Loucy (cell line): ENCODE data around the gene NDUFS5.

Source experiments
- H2AFZ ChIP-seq: fragments of 200-600 bp; sonication (generic); 2 replicates; pipeline ENCODE4 v1.6.0; 2016; ENCODE audit warnings: antibody characterized with exemption, mild to moderate bottlenecking, low read length, moderate library complexity
- H3F3A ChIP-seq: fragments of 200-600 bp; 2 replicates; pipeline ENCODE4 v1.6.0; 2016; ENCODE audit warnings: antibody characterized with exemption, low read depth, mild to moderate bottlenecking
- H3K27me3 ChIP-seq: fragments of 200-600 bp; sonication (generic); 2 replicates; pipeline ENCODE4 v1.6.1; 2014; ENCODE audit warnings: low read length, mild to moderate bottlenecking; ENCODE audit not compliant: insufficient read depth, poor library complexity, severe bottlenecking
- H3K36me3 ChIP-seq: fragments of 200-600 bp; sonication (generic); 2 replicates; pipeline ENCODE4 v1.6.1; 2016; ENCODE audit warnings: low read length; ENCODE audit not compliant: insufficient read depth
- H3K4me1 ChIP-seq: fragments of 200-600 bp; sonication (generic); 2 replicates; pipeline ENCODE4 v1.5.1; 2014; ENCODE audit warnings: low read length, mild to moderate bottlenecking; ENCODE audit not compliant: insufficient read depth, poor library complexity, severe bottlenecking
- H3K4me2 ChIP-seq: fragments of 200-600 bp; sonication (generic); 2 replicates; pipeline ENCODE4 v1.6.0; 2014; ENCODE audit warnings: antibody characterized with exemption, low read length, low read depth, mild to moderate bottlenecking; ENCODE audit not compliant: poor library complexity, severe bottlenecking
- H3K4me3 ChIP-seq: fragments of 200-600 bp; sonication (generic); 2 replicates; pipeline ENCODE4 v1.5.1; 2014; ENCODE audit warnings: low read length, mild to moderate bottlenecking, mixed read lengths; ENCODE audit not compliant: poor library complexity, severe bottlenecking
- H3K79me2 ChIP-seq: fragments of 200-600 bp; sonication (generic); 2 replicates; pipeline ENCODE4 v1.6.1; 2014; ENCODE audit warnings: low read length; ENCODE audit not compliant: insufficient read depth
- H3K9ac ChIP-seq: fragments of 200-600 bp; sonication (generic); 2 replicates; pipeline ENCODE4 v1.6.0; 2014; ENCODE audit warnings: mild to moderate bottlenecking, low read depth, low read length, moderate library complexity; ENCODE audit not compliant: poor library complexity, severe bottlenecking
- H3K9me2 ChIP-seq: fragments of 200-600 bp; sonication (generic); replicated peaks from 2 replicates; pipeline ENCODE4 v1.6.1; 2016; ENCODE audit warnings: low read depth, low read length, mixed read lengths
- H3K9me3 ChIP-seq: fragments of 200-600 bp; sonication (generic); 2 replicates; pipeline ENCODE4 v1.6.1; 2014; ENCODE audit warnings: mild to moderate bottlenecking, antibody characterized with exemption, low read length, low read depth; ENCODE audit not compliant: insufficient read depth
- H4K20me1 ChIP-seq: fragments of 200-600 bp; sonication (generic); 2 replicates; pipeline ENCODE4 v1.6.0; 2014; ENCODE audit warnings: antibody characterized with exemption, low read length, mild to moderate bottlenecking; ENCODE audit not compliant: insufficient read depth, poor library complexity, severe bottlenecking
- EZH2phosphoT487 ChIP-seq: fragments of 200-600 bp; IDR thresholded peaks from 2 replicates; pipeline ENCODE4 v1.6.1; 2018; ENCODE audit warnings: antibody characterized with exemption, mild to moderate bottlenecking, moderate library complexity, borderline replicate concordance
- TF ChIP-seq, protein P1 (sequence below): fragments of 200-600 bp; sonication (generic); conservative IDR thresholded peaks from 2 replicates; pipeline ENCODE4 v1.5.1; 2014; ENCODE audit warnings: mild to moderate bottlenecking, antibody characterized with exemption, low read length

Gene NDUFS5

DNA sequence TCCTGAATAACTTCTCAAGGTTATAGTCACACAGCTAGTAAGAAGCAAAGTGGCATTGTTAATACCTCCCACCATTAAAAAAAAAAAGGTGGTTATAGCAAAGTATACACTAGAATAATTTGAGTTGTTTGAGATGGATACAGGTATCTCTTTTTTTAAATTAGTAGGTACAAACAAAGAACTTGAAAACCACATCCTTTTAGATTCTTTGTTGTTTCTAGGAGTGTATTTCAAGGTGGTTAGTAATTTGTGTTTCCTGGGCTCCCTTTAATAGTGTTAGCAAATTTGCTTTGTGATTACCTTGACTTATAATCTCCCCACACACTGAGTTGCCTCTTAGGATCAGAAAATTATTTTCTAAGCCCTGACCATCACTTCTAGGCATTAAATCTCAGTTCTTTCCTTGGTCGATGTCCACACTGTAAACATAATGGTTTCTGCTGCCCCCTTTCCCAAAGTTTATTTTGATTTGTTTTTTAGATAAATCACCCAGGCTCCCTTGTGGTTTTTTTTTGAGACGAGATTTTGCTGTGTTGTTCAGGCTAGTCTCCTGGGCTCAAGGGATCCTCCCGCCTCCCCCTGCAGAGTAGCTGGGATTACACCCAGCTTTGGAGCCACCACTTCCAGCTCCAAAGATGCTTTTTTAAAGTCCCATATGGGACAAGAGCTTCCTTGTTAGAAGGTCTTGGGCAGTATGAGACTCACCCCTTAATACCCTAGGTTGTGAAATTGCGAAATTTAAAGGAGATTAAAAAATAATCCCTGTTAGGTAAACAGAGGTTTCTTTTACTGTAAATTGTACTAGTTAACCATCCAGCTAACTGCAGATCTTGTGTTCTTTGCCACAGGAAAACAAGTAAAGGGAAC is 28.9 kb upstream of the NDUFS5 start:
- no peaks in the 10 kb centered on the region for H3K9me2 ChIP-seq
- H4K20me1 ChIP-seq: peaks cover 51% of the 10 kb centered on the region
- H3K9ac ChIP-seq: no peak overlapping the region
- H3F3A ChIP-seq: no peaks in the 10 kb centered on the region
- H3K27me3 ChIP-seq: no peaks in the 10 kb centered on the region
- TF ChIP-seq, protein P1, sequence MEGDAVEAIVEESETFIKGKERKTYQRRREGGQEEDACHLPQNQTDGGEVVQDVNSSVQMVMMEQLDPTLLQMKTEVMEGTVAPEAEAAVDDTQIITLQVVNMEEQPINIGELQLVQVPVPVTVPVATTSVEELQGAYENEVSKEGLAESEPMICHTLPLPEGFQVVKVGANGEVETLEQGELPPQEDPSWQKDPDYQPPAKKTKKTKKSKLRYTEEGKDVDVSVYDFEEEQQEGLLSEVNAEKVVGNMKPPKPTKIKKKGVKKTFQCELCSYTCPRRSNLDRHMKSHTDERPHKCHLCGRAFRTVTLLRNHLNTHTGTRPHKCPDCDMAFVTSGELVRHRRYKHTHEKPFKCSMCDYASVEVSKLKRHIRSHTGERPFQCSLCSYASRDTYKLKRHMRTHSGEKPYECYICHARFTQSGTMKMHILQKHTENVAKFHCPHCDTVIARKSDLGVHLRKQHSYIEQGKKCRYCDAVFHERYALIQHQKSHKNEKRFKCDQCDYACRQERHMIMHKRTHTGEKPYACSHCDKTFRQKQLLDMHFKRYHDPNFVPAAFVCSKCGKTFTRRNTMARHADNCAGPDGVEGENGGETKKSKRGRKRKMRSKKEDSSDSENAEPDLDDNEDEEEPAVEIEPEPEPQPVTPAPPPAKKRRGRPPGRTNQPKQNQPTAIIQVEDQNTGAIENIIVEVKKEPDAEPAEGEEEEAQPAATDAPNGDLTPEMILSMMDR: no peak
- no peak for TF ChIP-seq EZH2phosphoT487
- peaks cover 37% of the 10 kb centered on the region for H3K4me1 ChIP-seq
- H3K79me2 ChIP-seq: peaks cover 71% of the 10 kb centered on the region
- peaks cover 39% of the 10 kb centered on the region for H3K36me3 ChIP-seq
- peak overlapping the region; percentile 32 for H3K4me3 ChIP-seq
- no peaks in the 10 kb centered on the region for H3K9me3 ChIP-seq
- H3K4me2 ChIP-seq: peak overlapping the region; percentile 53
- H2AFZ ChIP-seq: no peak overlapping the region

DNA sequence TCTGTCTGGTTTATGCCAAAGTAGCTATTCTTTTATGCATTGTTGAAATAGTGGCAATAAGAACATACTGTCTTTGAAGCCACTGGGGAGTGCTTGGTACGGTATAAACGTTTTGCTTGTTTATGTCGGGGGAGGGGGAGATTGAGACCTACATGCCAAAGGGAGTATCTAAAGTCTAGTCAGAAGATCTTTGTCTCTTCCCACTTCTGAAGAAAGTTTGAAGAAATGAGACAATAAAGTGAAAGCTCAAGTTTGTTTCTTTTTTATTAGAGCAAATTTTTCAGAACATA is 28.3 kb upstream of the NDUFS5 start:
- Histone ChIP-seq H4K20me1 (peaks cover 46% of the 10 kb centered on the region), H3K36me3 (peaks cover 43% of the 10 kb centered on the region), H3K4me1 (peaks cover 33% of the 10 kb centered on the region), H2AFZ (no peak overlapping the region), H3K79me2 (peaks cover 65% of the 10 kb centered on the region), H3K27me3 (no peaks in the 10 kb centered on the region), H3K4me3 (peak overlapping the region; percentile 32), H3F3A (no peaks in the 10 kb centered on the region), H3K9me2 (no peaks in the 10 kb centered on the region), H3K4me2 (peak overlapping the region; percentile 53), H3K9me3 (no peaks in the 10 kb centered on the region), H3K9ac (no peak overlapping the region)
- TF ChIP-seq, protein P1: no peak
- no peak for TF ChIP-seq EZH2phosphoT487

DNA sequence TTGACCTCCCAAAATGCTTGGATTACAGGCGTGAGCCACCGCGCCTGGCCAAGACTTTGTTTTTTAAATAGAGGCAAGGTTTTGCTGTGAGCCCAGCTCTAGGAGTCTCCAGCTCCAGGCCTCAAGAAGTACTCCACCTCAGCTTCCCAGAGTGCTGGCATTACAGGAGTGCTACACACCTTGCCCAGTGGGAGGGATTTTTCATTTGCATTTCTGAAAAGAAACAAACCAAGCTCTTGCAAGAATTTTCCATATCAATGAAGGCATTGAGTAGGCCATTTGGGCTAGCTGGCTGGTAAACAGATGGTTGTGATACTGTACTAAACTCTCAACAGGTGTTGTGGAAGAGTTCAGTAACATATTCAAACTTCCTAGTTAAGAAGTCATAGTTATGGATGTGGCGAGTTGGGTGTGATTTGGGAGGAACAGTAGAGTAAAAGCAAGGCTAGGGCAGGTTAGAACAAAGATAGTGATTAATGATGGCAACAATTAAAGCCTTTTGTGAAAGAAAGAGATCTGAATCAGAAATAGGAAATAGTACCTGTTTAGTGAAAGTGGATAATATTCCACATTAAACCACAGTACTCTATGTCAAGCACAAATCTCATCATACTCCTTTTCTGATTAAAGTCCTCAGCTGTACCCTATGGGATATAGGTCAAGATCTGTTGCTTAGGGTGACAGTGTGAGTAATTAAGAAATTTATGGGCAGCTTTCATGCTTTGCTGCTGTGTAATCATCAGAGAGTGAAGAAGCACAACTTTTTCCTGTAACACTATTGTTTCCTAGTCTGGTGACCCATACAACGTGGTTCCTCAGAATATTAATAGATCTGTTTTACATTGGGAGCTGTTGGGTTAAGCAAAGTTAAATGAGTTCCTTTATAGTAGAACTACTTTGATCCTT is 24.4 kb upstream of the NDUFS5 start:
- Histone ChIP-seq H4K20me1 (peaks cover 16% of the 10 kb centered on the region), H3K9me3 (no peaks in the 10 kb centered on the region), H3K4me3 (no peak overlapping the region), H3K79me2 (peaks cover 25% of the 10 kb centered on the region), H3K9ac (no peak overlapping the region), H3K4me1 (peaks cover 15% of the 10 kb centered on the region), H3K36me3 (peaks cover 83% of the 10 kb centered on the region), H3F3A (no peaks in the 10 kb centered on the region), H2AFZ (no peak overlapping the region), H3K9me2 (no peaks in the 10 kb centered on the region), H3K4me2 (no peak overlapping the region), H3K27me3 (no peaks in the 10 kb centered on the region)
- TF ChIP-seq EZH2phosphoT487: no peak
- TF ChIP-seq, protein P1: no peak
